ENCODE measurements around the gene SYT1. TPM values are rescaled to one million over a fixed set of nuclear protein-coding genes. Genes with fewer than 3 reads are reported as not detected.

Gene SYT1
- total and polyA plus RNA-seq, 2 of the 8 experiments (the other 6 are each of a cell fraction or from before 2014, with no cell fraction given): 11.0 to 34.6 TPM

- H3K23ac ChIP-seq (ENCODE audit: insufficient read length): no peak overlapping the region
- no peak overlapping the region for H2BK120ac ChIP-seq (replicated peaks; ENCODE audit: low read depth, low read length)
- H3K9ac ChIP-seq (replicated peaks in 1 of 4; ENCODE audit: extremely low read depth in 1 of 4, low read depth in 3 of 4, low read length in 3 of 4): no peak overlapping the region
- no peak overlapping the region for H3K4me2 ChIP-seq (ENCODE audit: insufficient read depth in 1 of 2, low read depth in 2 of 2, low read length in 2 of 2)
- no peak overlapping the region for H3K27ac ChIP-seq (ENCODE audit: low read depth, low read length)
- H2BK15ac ChIP-seq (ENCODE audit: low read length): no peak overlapping the region
- no peaks in the 10 kb centered on the region for H3K23me2 ChIP-seq (ENCODE audit: low read depth, low read length)
- H4K5ac ChIP-seq (ENCODE audit: insufficient read length, low read depth, low read length): no peak overlapping the region
- DNase-seq (ENCODE audit: low read depth in 1 of 2, low spot score in 2 of 2): no peak
- H3K14ac ChIP-seq (ENCODE audit: insufficient read length): no peak overlapping the region
- ChIA-PET POLR2A (ENCODE audit: partially characterized antibody) (interaction anchor here (0.6 to 1.4 kb wide), 2 partner anchors 16 to 153 kb away, joined by 3 to 4 read pairs; no protein-coding TSS in a partner anchor), CTCF (ENCODE audit: partially characterized antibody) (no interaction called here)
- no peak overlapping the region for H2BK20ac ChIP-seq (ENCODE audit: low read length)
- H4K91ac ChIP-seq (replicated peaks; ENCODE audit: insufficient read length, low read length): no peak overlapping the region
- H3K4me1 ChIP-seq (replicated peaks in 1 of 4; ENCODE audit: control insufficient read depth in 3 of 4, insufficient read depth in 4 of 4, low read length in 3 of 4): no peaks in the 10 kb centered on the region
- H2AK5ac ChIP-seq (ENCODE audit: low read depth, low read length): no peak overlapping the region
- H3K4me3 ChIP-seq (ENCODE audit: extremely low read depth in 1 of 4, insufficient read depth in 2 of 4, low read depth in 3 of 4, low read length in 4 of 4): no peak overlapping the region
- no peak overlapping the region for H2BK5ac ChIP-seq (ENCODE audit: low read depth, low read length)
- no peak overlapping the region for H2AFZ ChIP-seq (ENCODE audit: low read length)
- no peak overlapping the region for H3K56ac ChIP-seq (replicated peaks; ENCODE audit: insufficient read length, low read depth, low read length)
- no peaks in the 10 kb centered on the region for H3K9me3 ChIP-seq (ENCODE audit: insufficient read depth in 2 of 2, low read depth in 1 of 2, low read length in 1 of 2)
- no peaks in the 10 kb centered on the region; the same call in 1 of the 2 replicates for H3K79me1 ChIP-seq (ENCODE audit: low read depth, low read length)
- no peaks in the 10 kb centered on the region for H4K20me1 ChIP-seq (replicated peaks in 1 of 2; ENCODE audit: control insufficient read depth in 1 of 2, insufficient read depth in 2 of 2, low read length in 2 of 2)
- H2BK12ac ChIP-seq (ENCODE audit: low read depth, low read length): no peak overlapping the region
- no peak overlapping the region for H4K8ac ChIP-seq (ENCODE audit: extremely low read depth, insufficient read depth, low read length)
- H3K79me2 ChIP-seq (ENCODE audit: control insufficient read depth in 1 of 2, insufficient read depth in 2 of 2, low read length in 2 of 2): no peaks in the 10 kb centered on the region
- no peak overlapping the region for H3K4ac ChIP-seq (replicated peaks; ENCODE audit: insufficient read length, low read depth, low read length)
- no peak for FAIRE-seq
- no peaks in the 10 kb centered on the region for H3K36me3 ChIP-seq (ENCODE audit: control insufficient read depth in 2 of 4, insufficient read depth in 4 of 4, low read length in 3 of 4)
- no peaks in the 10 kb centered on the region for H3K27me3 ChIP-seq (replicated peaks in 1 of 4; ENCODE audit: control insufficient read depth in 3 of 4, extremely low read depth in 1 of 4, insufficient read depth in 3 of 4, low read length in 3 of 4)
- 96% methylated on average over 2 of the region's 2 CpGs; no CpG with 5 or more reads in 1 of the 2 experiments for WGBS, 2 experiments (ENCODE audit: extremely low coverage in 1 of 2, insufficient coverage in 1 of 2, insufficient read length in 1 of 2, insufficient replicate concordance in 2 of 2, low coverage in 1 of 2, low lambda C conversion rate in 2 of 2, missing lambda C conversion rate in 1 of 2)
- no peak overlapping the region for H3K18ac ChIP-seq (ENCODE audit: extremely low read depth, low read length)
- TF ChIP-seq ZNF274 (IDR thresholded peaks at IDR 0.05; ENCODE audit: borderline replicate concordance, extremely low read depth, low read length) (no peak), POU5F1 (IDR thresholded peaks at IDR 0.05; ENCODE audit: low read depth, low read length) (no peak), ATF3 (IDR thresholded peaks at IDR 0.05; ENCODE audit: insufficient read depth, low read depth, low read length) (no peak), KDM4A (IDR thresholded peaks at IDR 0.05; ENCODE audit: low read depth, low read length, severe bottlenecking) (no peak), BCL11A (IDR thresholded peaks at IDR 0.05; ENCODE audit: low read depth in 2 of 2, low read length in 2 of 2) (no peak), TBP (IDR thresholded peaks at IDR 0.05; ENCODE audit: low read depth, low read length) (no peak), TCF12 (IDR thresholded peaks at IDR 0.05; ENCODE audit: low read depth, low read length) (no peak), CBX5 (IDR thresholded peaks at IDR 0.05; ENCODE audit: low read depth, low read length) (no peak), PHF8 (conservative IDR thresholded peaks at IDR 0.05; ENCODE audit: low read depth, low read length) (no peak)
Observed at GRCh38 chr12:79143803-79144202, 279.2 kb downstream of the SYT1 start.

Data from H1 (cell line).